ENCODE data around the gene NRSN2.
A peak's percentile ranks its signal among the peaks of the same experiment; 100 is the strongest.

NRSN2 gene

DNA sequence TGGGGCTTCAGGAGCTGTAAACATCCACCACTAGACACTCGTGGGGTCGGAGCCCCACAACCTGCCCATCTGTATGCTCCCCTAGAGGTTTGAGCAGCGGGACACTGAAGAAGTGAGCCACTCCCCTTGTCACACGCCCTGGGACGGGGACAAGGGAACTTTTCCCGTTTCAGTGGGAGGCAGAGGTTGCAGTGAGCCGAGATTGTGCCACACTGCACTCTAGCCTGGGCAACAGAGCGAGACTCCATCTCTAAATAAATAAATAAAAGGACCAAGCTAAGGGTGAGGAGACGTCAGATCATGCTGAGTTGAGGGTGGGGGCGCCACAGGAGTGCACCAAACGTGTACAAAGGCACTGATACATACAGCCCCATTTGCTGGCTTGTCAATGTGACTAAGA is 41.2 kb upstream of the NRSN2 start:
- TF ChIP-seq, protein P1, sequence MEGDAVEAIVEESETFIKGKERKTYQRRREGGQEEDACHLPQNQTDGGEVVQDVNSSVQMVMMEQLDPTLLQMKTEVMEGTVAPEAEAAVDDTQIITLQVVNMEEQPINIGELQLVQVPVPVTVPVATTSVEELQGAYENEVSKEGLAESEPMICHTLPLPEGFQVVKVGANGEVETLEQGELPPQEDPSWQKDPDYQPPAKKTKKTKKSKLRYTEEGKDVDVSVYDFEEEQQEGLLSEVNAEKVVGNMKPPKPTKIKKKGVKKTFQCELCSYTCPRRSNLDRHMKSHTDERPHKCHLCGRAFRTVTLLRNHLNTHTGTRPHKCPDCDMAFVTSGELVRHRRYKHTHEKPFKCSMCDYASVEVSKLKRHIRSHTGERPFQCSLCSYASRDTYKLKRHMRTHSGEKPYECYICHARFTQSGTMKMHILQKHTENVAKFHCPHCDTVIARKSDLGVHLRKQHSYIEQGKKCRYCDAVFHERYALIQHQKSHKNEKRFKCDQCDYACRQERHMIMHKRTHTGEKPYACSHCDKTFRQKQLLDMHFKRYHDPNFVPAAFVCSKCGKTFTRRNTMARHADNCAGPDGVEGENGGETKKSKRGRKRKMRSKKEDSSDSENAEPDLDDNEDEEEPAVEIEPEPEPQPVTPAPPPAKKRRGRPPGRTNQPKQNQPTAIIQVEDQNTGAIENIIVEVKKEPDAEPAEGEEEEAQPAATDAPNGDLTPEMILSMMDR (IDR thresholded peaks at IDR 0.05; ENCODE audit: control extremely low read depth, extremely low read depth, low read depth, missing control alignments) = no peak
- ChIA-PET CTCF (interaction anchor here (1.2 kb wide), 1 partner anchor 39 kb away, joined by 3 read pairs; no protein-coding TSS in a partner anchor), POLR2A (no interaction called here)
- no peak for DNase-seq (ENCODE audit: extremely low spot score)

DNA sequence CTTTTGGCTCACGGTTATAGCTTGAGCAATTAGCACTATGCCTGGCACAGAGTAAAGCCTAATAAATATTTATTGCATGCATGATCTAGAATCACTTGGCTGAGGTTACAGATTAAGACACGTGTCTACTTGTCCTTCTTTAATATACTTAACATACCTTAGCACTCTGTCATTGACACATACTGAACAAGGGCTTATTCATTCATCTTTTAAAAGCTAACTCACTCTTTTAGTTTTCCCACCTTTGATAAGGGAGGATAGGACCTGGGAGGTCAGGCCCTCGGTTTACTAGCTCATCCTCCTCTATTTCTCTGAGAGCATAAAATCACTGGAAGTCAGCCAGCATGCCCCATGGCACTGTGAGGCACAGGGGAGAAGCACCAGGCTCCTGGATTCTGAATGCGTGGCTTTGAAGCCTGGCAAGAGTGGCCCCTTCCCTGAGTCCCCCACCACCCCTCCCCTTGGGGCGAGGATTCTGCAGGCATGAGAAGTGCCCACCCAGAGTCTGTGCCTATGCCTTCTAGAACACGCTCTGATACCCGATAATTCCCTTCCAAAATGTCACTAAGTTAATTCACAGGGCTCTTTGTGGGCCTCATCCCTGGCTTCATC is 38.4 kb upstream of the NRSN2 start:
- CTCF ChIA-PET = interaction anchor here (0.8 to 3.9 kb wide), 5 partner anchors 8 to 22 kb away, joined by 4 to 11 read pairs (median 5); partner anchors contain the start of genes SOX12 and ZCCHC3
- DNase-seq (ENCODE audit: extremely low spot score) = no peak
- TF ChIP-seq, protein P1 (IDR thresholded peaks at IDR 0.05; ENCODE audit: control extremely low read depth, extremely low read depth, low read depth, missing control alignments) = no peak
- POLR2A ChIA-PET = no interaction called here

DNA sequence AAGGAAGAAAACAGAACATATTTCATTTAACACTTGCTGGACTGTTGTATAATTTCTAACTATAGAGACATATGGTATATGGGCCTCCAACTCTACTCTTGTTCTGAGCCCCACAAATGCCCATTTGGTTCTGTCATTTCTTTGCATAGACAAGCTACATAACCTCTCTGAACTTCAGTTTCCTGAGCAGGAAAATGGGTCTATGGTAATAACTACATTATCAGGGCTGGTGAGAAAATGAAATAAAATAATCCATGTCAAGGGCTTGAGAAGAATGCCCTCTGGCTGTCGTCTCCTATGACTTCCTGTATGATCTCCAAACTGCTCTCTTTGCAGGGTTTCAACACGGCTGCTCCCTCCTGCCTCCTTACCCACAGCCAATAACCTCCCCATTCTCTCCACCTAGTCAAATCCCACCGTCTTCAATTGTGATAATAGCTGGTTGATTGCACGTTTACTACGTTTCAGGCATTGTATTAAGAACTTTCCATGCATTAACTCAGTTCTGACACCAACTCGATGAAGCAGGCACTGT is 37.5 kb upstream of the NRSN2 start:
- TF ChIP-seq, protein P1 (IDR thresholded peaks at IDR 0.05; ENCODE audit: control extremely low read depth, extremely low read depth, low read depth, missing control alignments) = no peak
- ChIA-PET POLR2A (interaction anchor here (1.4 kb wide), 1 partner anchor 10 kb away, joined by 7 read pairs; no protein-coding TSS in a partner anchor), CTCF (interaction anchor here (1.4 to 3.9 kb wide), 4 partner anchors 9 to 21 kb away, joined by 4 to 11 read pairs (median 6); no protein-coding TSS in a partner anchor)
- DNase-seq (ENCODE audit: extremely low spot score) = no peak

DNA sequence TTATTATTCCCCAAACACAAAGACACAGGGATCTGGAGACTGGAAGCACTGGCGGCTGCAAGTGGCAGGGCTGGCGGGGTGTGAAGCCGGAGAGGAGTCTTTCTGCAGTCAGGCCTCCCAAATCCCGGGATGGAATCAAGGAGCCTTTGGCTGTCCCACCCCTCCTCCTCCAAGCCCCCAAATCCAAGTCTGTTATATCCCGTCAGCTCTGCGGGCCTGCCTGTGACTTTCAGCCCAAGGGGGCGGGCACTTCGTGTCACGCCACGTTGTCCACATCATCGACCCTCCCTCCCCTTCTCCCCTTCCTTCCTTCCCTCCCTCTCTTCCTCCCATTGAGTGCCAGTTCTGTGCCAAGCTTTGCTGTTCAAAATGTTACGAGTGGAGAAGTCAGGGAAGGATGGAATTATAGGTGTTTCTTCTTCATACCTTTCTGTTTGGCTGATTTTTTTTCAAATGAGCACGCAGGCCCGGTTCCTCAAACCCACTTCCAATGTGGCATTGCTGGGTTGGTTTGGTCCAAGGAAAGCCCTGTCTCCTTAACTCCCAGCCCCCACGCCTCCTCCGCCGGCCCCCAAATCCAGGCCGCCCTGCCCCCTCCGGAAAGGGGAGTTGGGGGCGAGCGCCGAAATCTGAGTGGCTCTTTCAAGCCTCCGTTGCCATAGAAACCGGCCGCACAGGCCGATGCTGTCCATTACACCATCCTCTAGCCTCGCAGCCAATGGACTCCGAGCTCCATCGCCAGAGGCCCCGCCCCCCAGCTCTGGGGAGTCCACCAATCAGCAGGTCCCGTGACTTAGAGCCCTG is 36.9 kb upstream of the NRSN2 start:
- ChIA-PET POLR2A (interaction anchor here (1.4 kb wide), 1 partner anchor 11 kb away, joined by 7 read pairs; no protein-coding TSS in a partner anchor), CTCF (interaction anchor here (0.7 to 3.9 kb wide), 5 partner anchors 10 to 20 kb away, joined by 3 to 11 read pairs (median 5); no protein-coding TSS in a partner anchor)
- TF ChIP-seq, protein P1 (IDR thresholded peaks at IDR 0.05; ENCODE audit: control extremely low read depth, extremely low read depth, low read depth, missing control alignments) = no peak
- DNase-seq (ENCODE audit: extremely low spot score) = peak; percentile 92

DNA sequence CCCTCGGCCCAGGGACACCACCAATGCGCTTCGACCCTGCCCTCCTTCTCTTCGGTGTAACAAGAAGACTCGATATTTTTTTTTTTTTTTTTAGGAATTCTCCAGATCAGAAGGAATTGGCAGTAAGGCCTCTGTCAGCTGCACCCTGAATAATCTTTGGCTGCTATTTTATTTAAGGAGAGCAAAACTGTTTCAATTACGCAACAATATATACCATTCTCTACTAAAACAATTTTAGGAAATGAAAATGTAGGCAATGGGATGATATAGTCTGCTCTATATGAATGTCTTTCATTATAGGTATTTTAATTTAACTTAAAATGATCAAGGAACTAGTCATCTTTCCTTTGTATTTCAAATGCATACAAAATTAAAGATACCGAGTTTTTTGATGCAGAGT is 36.3 kb upstream of the NRSN2 start:
- TF ChIP-seq, protein P1 (IDR thresholded peaks at IDR 0.05; ENCODE audit: control extremely low read depth, extremely low read depth, low read depth, missing control alignments) = no peak
- ChIA-PET CTCF (interaction anchor here (0.7 to 3.9 kb wide), 5 partner anchors 10 to 20 kb away, joined by 3 to 11 read pairs (median 5); no protein-coding TSS in a partner anchor), POLR2A (interaction anchor here (1.4 kb wide), 1 partner anchor 11 kb away, joined by 7 read pairs; no protein-coding TSS in a partner anchor)
- no peak for DNase-seq (ENCODE audit: extremely low spot score)

GRCh38 chr20:311609-312008 is 35.3 kb upstream of the NRSN2 start:
- TF ChIP-seq, protein P1 (IDR thresholded peaks at IDR 0.05; ENCODE audit: control extremely low read depth, extremely low read depth, low read depth, missing control alignments) = no peak
- no peak for DNase-seq (ENCODE audit: extremely low spot score)
- ChIA-PET CTCF (interaction anchor here (1.1 to 3.9 kb wide), 4 partner anchors 11 to 45 kb away, joined by 3 to 11 read pairs (median 5); no protein-coding TSS in a partner anchor), POLR2A (no interaction called here)
